K562 (cell line): Measurements from ENCODE around the gene SLC25A17. TPM values are rescaled to one million over a fixed set of nuclear protein-coding genes. Genes with fewer than 3 reads are reported as not detected.

Source experiments
- C11orf30 ChIP-seq: fragments of 450-650 bp; IDR thresholded peaks from 2 replicates; pipeline ENCODE4 v1.6.1; 2016; ENCODE audit warnings: low read depth, mild to moderate bottlenecking
- CREM ChIP-seq: IDR thresholded peaks from 2 replicates; pipeline ENCODE4 v1.6.1; 2014; ENCODE audit warnings: antibody characterized with exemption, low read depth
- FOXP1 ChIP-seq: sonication (generic); formaldehyde crosslinking; IDR thresholded peaks from 2 replicates; pipeline ENCODE4 v1.8.0; 2022; ENCODE audit warnings: mild to moderate bottlenecking, missing genetic modification reagents
- HMBOX1 ChIP-seq: sonication (generic); IDR thresholded peaks from 2 replicates; pipeline ENCODE4 v1.6.1; 2016
- HNRNPLL ChIP-seq: fragments of 200-400 bp; formaldehyde crosslinking; IDR thresholded peaks from 2 replicates; pipeline ENCODE4 v1.6.1; 2017; ENCODE audit warnings: low read length, low read depth, mild to moderate bottlenecking; ENCODE audit not compliant: poor library complexity, severe bottlenecking
- KAT7 ChIP-seq: sonication (generic); formaldehyde crosslinking; IDR thresholded peaks from 2 replicates; pipeline ENCODE4 v1.8.0; 2022; ENCODE audit warnings: missing genetic modification reagents, mild to moderate bottlenecking, borderline replicate concordance
- NFE2 ChIP-seq: IDR thresholded peaks from 2 replicates; pipeline ENCODE4 v1.6.1; 2014; ENCODE audit warnings: antibody characterized with exemption, low read depth
- PATZ1 ChIP-seq: fragments of 250-450 bp; sonication (Bioruptor Pico); IDR thresholded peaks from 2 replicates; pipeline ENCODE4 v1.5.0; 2020; ENCODE audit warnings: mild to moderate bottlenecking, borderline replicate concordance
- ZNF316 ChIP-seq: fragments of 450-650 bp; IDR thresholded peaks from 2 replicates; pipeline ENCODE4 v1.6.1; 2016
- ZNF318 ChIP-seq, 2 experiments: fragments of 450-650 bp; IDR thresholded peaks; 2 replicates each; pipeline ENCODE4 v1.6.1; 2016; ENCODE audit warnings: mild to moderate bottlenecking in 2 of 2, borderline replicate concordance in 1 of 2, low read depth in 1 of 2, moderate library complexity in 1 of 2
- ZNF354B ChIP-seq: fragments of 250-450 bp; sonication (Bioruptor Pico); IDR thresholded peaks from 2 replicates; pipeline ENCODE4 v1.4.0; 2020
- ZNF436 ChIP-seq: fragments of 250-450, 450-650 bp; sonication (Bioruptor Pico); formaldehyde crosslinking; IDR thresholded peaks from 2 replicates; pipeline ENCODE4 v1.7.0; 2020; ENCODE audit warnings: mild to moderate bottlenecking
- ZNF445 ChIP-seq: fragments of 250-450 bp; sonication (Bioruptor Pico); IDR thresholded peaks from 2 replicates; pipeline ENCODE4 v1.4.0; 2020; ENCODE audit warnings: low read depth, mild to moderate bottlenecking, moderate library complexity
- ZNF511 ChIP-seq: sonication (generic); formaldehyde crosslinking; IDR thresholded peaks from 2 replicates; pipeline ENCODE4 v1.8.0; 2022; ENCODE audit warnings: mild to moderate bottlenecking, missing genetic modification reagents
- ZNF551 ChIP-seq: fragments of 250-450 bp; sonication (Bioruptor Pico); IDR thresholded peaks from 2 replicates; pipeline ENCODE4 v1.5.0; 2021; ENCODE audit warnings: mild to moderate bottlenecking, moderate library complexity
- ZNF655 ChIP-seq: fragments of 250-450 bp; sonication (Bioruptor Pico); IDR thresholded peaks from 2 replicates; pipeline ENCODE4 v1.5.0; 2021
- polyA plus RNA-seq, 8 experiments: library from polyadenylated mRNA; depleted of rRNA in 4 of 8; stranded (reverse) in 5 of 8; unstranded in 3 of 8; fragments of >200 nt; fragmentation: Nextera tagmentation in 2 of 8; fragmentation: Illumina TruSeq in 1 of 8; extraction: Ambion mirVana in 2 of 8; extraction: Trizol in 1 of 8; gene quantifications; 2 replicates each; pipeline versions ENCODE4 v1.2.1 to v1.2.3, GENCODE V29; 2011 to 2014; ENCODE audit warnings: inconsistent platforms in 1 of 8, missing spikeins in 1 of 8
- total RNA-seq, 7 experiments: library from RNA; depleted of rRNA in 6 of 7; stranded (reverse); fragments of >200 nt in 6 of 7; fragmentation: Illumina TruSeq in 2 of 7; extraction: Trizol in 2 of 7; gene quantifications; 2 replicates each; pipeline versions ENCODE4 v1.2.1 to v1.2.3, GENCODE V29; 2011 to 2021; ENCODE audit warnings: low replicate concordance in 1 of 7

Gene SLC25A17
- total and polyA plus RNA-seq, 9 of the 15 experiments (the other 6 are each of a cell fraction or from before 2014, with no cell fraction given) = 32.6 to 136 (median 56.2) TPM

- TF ChIP-seq ZNF318 (IDR thresholded peaks at IDR 0.05; ENCODE audit: borderline replicate concordance in 1 of 2, low read depth in 1 of 2) (no peak), HMBOX1 (0 out of 2 replicates have a peak, but pooled peaks have one; percentile 30), ZNF511 (CRISPR knock-in tag) (no peak), ZNF445 (no peak), HNRNPLL (peak; percentile 35), ZNF436 (no peak), ZNF316 (peak; percentile 56; the same call in 1 of the 2 replicates), ZNF551 (CRISPR knock-in tag) (no peak), CREM (no peak), C11orf30 (peak; percentile 54), ZNF655 (CRISPR knock-in tag) (no peak), NFE2 (0 out of 2 replicates have a peak, but pooled peaks have one; percentile 20), ZNF354B (no peak), PATZ1 (CRISPR knock-in tag) (no peak), KAT7 (no peak), FOXP1 (CRISPR knock-in tag) (no peak)
Observed at GRCh38 chr22:40817737-40818136, 1.4 kb downstream of the SLC25A17 start (continued).
